Caki2 (cell line): ENCODE results near the gene ADGRG4. TPM values are rescaled to one million over a fixed set of nuclear protein-coding genes. Genes with fewer than 3 reads are reported as not detected.
"Not testable (repeated sequence)": the region's sequence is repeated elsewhere in the genome, so short reads cannot be mapped to it uniquely, and the experiment has no call there.

ENCODE experiments used
- DNase-seq: peaks from one replicate; pipeline ENCODE4 v3.0.0-alpha.2; 2015; ENCODE audit warnings: low read depth
- in situ Hi-C: cut with HindIII; loops from 2 replicates; pipeline ENCODE4 v1.10.0; 2016; ENCODE audit warnings: low sequenced_read_pairs, low pct_unique_long_range_greater_than_20kb, mixed read lengths
- total RNA-seq: library from RNA; depleted of rRNA; stranded (reverse); fragments of >200 nt; shearing (Covaris generic); gene quantifications from 2 replicates; pipeline ENCODE4 v1.2.3, GENCODE V29; 2014; ENCODE audit warnings: low replicate concordance

Gene ADGRG4
- total RNA-seq, 1 experiment from 2014 or later: not detected

DNA sequence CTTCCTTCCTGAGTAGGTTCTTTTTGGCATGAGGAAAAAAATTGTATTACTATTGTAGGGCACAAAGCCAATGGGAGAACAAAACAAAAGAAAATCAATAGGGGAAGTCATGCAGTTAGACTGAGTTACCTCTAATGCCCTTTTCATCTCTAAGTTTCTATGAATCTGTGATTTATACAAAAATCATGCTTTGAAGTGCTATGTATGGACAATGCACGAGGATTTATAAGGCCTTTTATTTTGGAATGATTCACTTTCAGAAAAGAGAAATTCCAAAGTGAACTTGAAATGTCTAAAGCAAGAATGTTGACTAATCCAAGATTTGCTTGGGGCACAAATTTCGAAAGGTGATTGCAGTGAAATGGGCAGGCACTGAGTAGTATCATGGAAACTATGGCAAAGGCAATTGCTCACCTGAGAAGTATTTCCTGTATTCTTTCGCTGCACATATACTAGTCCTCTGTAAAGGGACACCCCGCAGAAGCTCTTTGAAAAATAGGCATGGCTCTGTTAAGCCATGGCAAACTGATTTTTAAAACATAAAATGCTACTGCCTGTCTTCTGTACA, 52.8 kb downstream of the ADGRG4 start:
- DNase-seq: no peak
- in situ Hi-C loops: no loop called here

GRCh38 chrX:136354201-136354600, 53.4 kb downstream of the ADGRG4 start:
- in situ Hi-C loops: no loop called here
- DNase-seq: no peak

- DNase-seq: no peak
- in situ Hi-C loops: no loop called here
Observed at GRCh38 chrX:136369377-136369776, 68.6 kb downstream of the ADGRG4 start.

DNA sequence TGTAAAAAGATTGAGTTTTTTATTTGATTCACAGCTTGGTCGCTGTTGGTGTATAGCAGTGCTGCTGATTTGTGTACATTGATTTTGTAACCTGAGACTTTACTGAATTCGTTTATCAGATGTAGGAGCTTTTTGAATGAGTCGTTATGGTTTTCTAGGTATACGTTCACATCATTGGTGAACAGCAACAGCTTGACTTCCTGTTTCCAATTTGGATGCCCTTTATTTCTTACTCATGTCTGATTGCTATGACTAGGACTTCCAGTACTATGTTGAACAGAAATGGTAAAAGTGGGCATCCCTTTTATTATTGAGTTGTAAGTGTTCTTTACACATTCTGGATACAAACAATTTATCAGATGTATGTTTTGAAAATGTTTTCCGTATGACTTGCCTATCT, 76.0 kb downstream of the ADGRG4 start:
- in situ Hi-C loops: no loop called here
- no peak for DNase-seq

- DNase-seq: no peak
- in situ Hi-C loops: no loop called here
Observed at GRCh38 chrX:136380010-136380769, 79.4 kb downstream of the ADGRG4 start.

DNA sequence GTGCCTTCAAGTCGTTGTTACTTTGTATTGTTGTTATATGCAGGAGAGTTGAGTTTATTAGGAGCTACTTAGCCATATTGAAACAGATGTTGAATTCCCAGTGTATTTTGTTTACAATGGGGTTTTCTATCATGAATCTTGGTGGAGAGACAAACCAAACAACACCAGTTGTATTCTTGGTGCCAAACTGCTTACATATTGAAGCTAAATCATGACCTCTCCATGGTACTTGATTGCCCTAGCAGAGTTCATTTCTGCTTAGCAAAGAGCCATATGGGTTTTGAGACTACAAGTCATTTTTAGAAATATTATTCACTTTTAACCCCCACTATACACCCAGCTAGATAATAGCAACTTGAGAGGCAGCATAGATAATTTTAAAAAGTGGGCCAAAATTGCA, 85.4 kb downstream of the ADGRG4 start:
- DNase-seq: no peak
- in situ Hi-C loops: no loop called here

DNA sequence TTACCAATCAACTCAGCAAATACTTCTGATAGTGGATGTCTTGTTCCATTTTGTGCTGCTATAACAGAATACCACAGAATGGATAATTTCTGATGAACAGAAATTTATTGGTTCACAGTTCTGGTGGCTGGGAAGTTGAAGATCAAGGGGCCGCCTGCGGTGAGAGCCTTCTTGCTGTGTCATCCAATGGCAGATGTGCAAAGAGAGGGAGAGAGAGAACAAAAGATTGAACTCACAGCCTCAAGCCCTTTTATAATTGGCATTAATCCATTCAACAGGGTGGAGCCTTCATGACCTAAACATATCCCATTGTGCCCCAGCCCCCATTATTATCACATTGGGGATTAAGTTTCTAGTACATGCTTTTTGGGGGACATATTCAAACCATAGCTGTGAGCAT, 86.1 kb downstream of the ADGRG4 start:
- no peak for DNase-seq
- in situ Hi-C loops: no loop called here

GRCh38 chrX:136387951-136388502, 87.3 kb downstream of the ADGRG4 start:
- in situ Hi-C loops: no loop called here
- no peak for DNase-seq

- in situ Hi-C loops: no loop called here
- DNase-seq: no peak
Observed at GRCh38 chrX:136390921-136391320, 90.2 kb downstream of the ADGRG4 start.

- no peak for DNase-seq
- in situ Hi-C loops: no loop called here
Observed at GRCh38 chrX:136395271-136395670, 94.5 kb downstream of the ADGRG4 start.

DNA sequence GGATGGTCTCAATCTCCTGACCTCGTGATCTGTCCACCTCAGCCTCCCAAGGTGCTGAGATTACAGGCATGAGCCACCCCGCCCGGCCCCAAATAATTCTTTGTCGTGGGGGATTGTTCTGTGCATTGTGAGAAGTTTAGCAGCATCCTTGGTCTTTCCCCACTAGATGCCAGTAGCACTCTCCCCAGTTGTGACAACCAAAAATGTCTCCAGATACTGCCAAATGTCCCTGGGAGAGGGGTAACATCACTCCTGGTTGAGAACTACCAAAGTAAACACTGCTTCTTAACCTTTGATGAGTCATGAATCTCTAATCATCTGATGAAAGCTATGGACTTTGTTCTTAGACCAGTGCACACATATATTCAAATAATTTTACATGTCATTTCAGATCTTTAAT, 96.2 kb downstream of the ADGRG4 start:
- no peak for DNase-seq
- in situ Hi-C loops: no loop called here

DNA sequence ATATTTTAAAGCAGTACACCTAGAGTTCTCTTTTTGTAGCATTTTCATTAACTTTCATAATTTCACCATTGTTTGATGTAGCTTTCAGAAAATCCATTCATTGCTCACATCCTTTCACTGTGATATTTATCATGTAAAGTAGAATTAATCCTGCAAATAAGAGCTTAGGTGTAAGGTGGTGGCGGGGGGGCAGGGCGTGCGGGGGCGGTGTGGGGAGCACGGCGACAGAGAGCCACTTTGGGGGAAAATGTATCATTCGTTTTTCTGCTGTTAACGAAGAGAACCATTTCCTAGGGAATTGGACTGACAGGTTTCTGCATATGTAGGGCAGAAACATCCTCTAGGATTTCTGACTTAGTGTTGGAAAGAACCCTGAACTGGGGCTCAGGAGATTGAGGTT, 104.4 kb downstream of the ADGRG4 start:
- in situ Hi-C loops: no loop called here
- no peak for DNase-seq

DNA sequence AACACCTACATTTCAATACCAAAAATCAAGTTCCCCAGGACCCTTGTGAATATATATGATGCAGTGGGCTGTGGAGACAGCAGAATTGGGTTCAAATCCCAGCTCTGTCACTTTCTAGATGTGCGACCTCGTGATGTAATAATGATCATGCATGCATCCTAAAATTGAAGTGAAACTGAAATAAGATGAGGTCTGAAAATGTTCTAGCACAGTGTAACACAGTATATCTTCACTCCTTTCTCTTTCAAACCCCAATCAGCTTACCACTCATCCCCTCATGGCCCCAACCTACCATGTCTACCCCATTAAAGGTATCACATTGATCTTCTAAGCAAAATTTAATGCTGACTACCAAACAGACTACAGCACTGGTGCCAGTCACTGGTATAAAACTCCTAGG, 117.0 kb downstream of the ADGRG4 start:
- in situ Hi-C loops: no loop called here
- DNase-seq: no peak

DNA sequence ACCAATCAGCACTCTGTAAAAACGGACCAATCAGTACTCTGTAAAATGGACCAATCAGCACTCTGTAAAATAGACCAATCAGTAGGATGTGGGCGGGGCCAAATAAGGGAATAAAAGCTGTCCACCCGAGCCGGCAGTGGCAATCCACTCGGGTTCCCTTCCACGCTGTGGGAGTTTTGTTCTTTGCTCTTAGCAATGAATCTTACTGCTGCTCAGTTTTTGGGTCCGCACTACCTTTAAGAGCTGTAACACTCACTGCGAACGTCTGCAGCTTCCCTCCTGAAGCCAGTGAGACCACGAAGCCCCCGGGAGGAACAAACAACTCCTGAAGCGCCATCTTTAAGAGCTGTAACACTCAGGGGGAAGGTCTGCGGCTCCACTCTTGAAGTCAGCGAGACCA, 120.6 kb downstream of the ADGRG4 start:
- in situ Hi-C loops: no loop called here
- DNase-seq: no peak

DNA sequence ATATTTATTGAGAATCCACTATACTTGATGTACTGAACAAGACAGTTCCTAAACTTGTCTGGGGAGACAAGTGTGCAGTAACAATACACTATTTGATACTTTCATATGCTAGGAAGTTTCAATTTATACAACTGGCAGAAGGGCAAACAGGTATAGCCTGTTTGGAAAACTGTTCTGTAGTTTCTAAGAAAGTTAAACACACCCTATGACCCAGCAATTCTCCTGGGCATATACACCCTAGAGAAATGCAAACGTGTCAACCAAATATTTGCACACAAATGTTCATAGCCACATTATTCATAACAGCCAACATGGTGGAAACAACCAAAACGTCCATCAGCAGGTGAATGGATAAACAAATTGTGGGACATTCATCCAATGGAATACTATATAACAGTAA, 123.0 kb downstream of the ADGRG4 start:
- no peak for DNase-seq
- in situ Hi-C loops: no loop called here

DNA sequence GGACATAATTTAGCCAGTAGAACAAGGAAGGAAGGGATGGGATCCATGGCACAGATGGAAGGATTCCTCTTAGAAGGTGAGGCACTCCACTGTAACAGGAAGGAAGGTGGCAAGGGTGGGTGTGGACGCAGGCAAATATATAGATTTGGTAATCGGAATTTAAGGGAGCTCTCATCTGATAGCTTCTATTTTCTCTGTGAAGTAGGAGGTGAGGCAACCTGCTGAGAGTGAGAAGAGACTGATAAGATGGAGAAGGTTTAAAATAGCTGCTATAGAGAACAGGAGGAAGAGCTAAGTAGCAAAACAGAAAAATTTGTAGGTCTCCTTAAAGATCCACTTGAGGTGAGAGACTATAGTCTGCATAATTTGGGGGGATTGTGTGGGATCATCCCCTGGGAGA, 125.2 kb downstream of the ADGRG4 start:
- no peak for DNase-seq
- in situ Hi-C loops: no loop called here

DNA sequence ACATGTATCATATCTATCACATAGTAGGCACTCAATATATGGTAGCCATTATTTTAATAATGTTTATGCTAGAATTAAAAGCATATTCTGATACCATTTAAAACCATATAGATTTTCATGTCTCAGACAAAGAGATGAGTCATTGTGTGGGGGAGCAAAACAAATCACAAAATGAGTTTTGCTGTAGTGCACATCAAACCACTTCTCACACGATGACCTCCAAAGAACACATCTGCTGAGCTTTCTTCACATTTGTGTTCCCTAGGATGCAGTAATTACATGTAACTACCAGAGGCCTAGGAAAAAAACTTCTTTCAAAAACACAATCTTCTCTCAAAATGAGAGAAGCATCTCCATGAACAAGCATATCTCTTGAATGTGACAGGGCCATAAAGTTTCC, 130.9 kb downstream of the ADGRG4 start:
- in situ Hi-C loops: no loop called here

DNA sequence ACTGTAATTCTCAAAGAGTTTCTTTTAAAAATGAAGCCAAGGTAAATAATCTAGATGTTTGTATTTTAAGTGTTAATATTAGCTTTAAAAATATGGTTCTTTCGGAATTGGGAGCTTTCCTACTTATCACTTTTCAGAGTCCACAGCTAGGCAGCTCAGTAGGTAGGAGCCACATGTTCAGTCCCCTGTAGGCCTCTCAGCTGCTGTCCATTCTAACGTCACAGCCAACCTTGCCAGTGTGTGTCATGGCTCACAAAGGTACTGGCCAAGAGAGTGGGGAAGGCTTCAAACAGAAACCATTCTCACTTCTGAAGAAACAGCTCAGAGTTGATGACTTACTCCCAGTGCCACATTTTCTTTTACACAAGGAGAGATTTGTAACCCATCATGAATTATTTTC, 137.0 kb downstream of the ADGRG4 start:
- in situ Hi-C loops: no loop called here
- no peak for DNase-seq

More for the DNA sequence above, 130.9 kb downstream of the ADGRG4 start:
- DNase-seq: no peak

DNA sequence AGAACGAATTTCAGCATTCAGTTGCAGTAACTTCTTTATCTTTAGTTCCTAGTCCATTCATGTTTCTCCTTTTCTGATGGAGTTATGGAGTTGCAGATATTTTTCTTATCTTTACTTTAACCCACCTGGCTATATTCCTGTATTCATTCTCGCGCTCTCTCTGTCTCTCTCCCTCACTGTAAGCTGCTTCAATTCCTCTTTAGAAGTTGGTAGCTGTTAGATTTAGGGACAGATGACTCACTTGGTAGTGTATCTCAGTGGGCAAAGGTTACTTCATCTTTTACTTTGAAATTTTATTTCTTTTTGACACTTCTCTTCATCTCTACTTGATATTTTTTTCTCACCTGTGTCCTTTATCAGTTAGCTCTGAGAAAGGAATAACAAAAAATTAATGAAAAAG, 137.4 kb downstream of the ADGRG4 start:
- no peak for DNase-seq
- in situ Hi-C loops: no loop called here

DNA sequence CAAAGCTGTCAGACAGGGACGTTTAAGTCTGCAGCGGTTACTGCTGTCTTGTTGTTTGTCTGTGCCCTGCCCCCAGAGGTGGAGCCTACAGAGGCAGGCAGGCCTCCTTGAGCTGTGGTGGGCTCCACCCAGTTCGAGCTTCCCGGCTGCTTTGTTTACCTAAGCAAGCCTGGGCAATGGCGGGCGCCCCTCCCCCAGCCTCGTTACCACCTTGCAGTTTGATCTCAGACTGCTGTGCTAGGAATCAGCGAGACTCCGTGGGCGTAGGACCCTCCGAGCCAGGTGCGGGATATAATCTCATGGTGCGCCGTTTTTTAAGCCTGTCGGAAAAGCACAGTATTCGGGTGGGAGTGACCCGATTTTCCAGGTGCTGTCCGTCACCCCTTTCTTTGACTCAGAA, 144.9 kb downstream of the ADGRG4 start:
- in situ Hi-C loops, DNase-seq: not testable (repeated sequence)
